ENCODE measurements around the gene GGT6.

The GGT6 gene

GRCh38 chr17:4584917-4585637 lies 24.7 kb upstream of the GGT6 start:
- Histone ChIP-seq H3K27ac (replicated peaks) (no peak overlapping the region), H3K4me3 (replicated peaks; ENCODE audit: insufficient read depth, low read length) (no peak overlapping the region), H3K27me3 (ENCODE audit: insufficient read depth, poor library complexity, severe bottlenecking) (peaks cover 7% of the 10 kb centered on the region)
- no peak for DNase-seq (ENCODE audit: low read depth in 1 of 2, low spot score in 1 of 2)
- no peak for TF ChIP-seq SPI1 (IDR thresholded peaks at IDR 0.05; ENCODE audit: borderline replicate concordance, low read depth)
- no peak for TF ChIP-seq CTCF (IDR thresholded peaks at IDR 0.05; ENCODE audit: insufficient read depth, low read length)
- no peak for TF ChIP-seq REST (IDR thresholded peaks at IDR 0.05; ENCODE audit: insufficient replicate concordance, low read depth)
- TF ChIP-seq GABPA (IDR thresholded peaks at IDR 0.05; ENCODE audit: low read depth), result no peak
- TF ChIP-seq POLR2AphosphoS5 (IDR thresholded peaks at IDR 0.05; ENCODE audit: low read depth), result no peak

- Histone ChIP-seq H3K4me3 (replicated peaks; ENCODE audit: insufficient read depth, low read length) (no peak within 1 kb of the TSS), H3K27me3 (ENCODE audit: insufficient read depth, poor library complexity, severe bottlenecking) (peaks cover 7% of the 10 kb centered on the region), H3K27ac (replicated peaks) (no peak within 1 kb of the TSS)
- TF ChIP-seq POLR2AphosphoS5 (IDR thresholded peaks at IDR 0.05; ENCODE audit: low read depth), result no peak
- TF ChIP-seq REST (IDR thresholded peaks at IDR 0.05; ENCODE audit: insufficient replicate concordance, low read depth), result no peak
- TF ChIP-seq CTCF (IDR thresholded peaks at IDR 0.05; ENCODE audit: insufficient read depth, low read length), result no peak
- no peak for TF ChIP-seq SPI1 (IDR thresholded peaks at IDR 0.05; ENCODE audit: borderline replicate concordance, low read depth)
- no peak for TF ChIP-seq GABPA (IDR thresholded peaks at IDR 0.05; ENCODE audit: low read depth)
- no peak for DNase-seq (ENCODE audit: low read depth in 1 of 2, low spot score in 1 of 2)
These were observed 23.9 kb upstream of the GGT6 start, which contains the start of gene SMTNL2 for GRCh38 chr17:4584101-4584916. TSS of gene SMTNL2 (plus strand) at chr17:4584529. CDS start at chr17:4584606, 77 bp downstream.

- peaks cover 7% of the 10 kb centered on the region for H3K27me3 ChIP-seq (ENCODE audit: insufficient read depth, poor library complexity, severe bottlenecking)
- no peak for DNase-seq (ENCODE audit: low read depth in 1 of 2, low spot score in 1 of 2)
- H3K4me3 ChIP-seq (replicated peaks; ENCODE audit: insufficient read depth, low read length), result no peak overlapping the region
- no peak overlapping the region for H3K27ac ChIP-seq (replicated peaks)
- TF ChIP-seq REST (IDR thresholded peaks at IDR 0.05; ENCODE audit: insufficient replicate concordance, low read depth) (no peak), SPI1 (IDR thresholded peaks at IDR 0.05; ENCODE audit: borderline replicate concordance, low read depth) (no peak), POLR2AphosphoS5 (IDR thresholded peaks at IDR 0.05; ENCODE audit: low read depth) (no peak), CTCF (IDR thresholded peaks at IDR 0.05; ENCODE audit: insufficient read depth, low read length) (no peak), GABPA (IDR thresholded peaks at IDR 0.05; ENCODE audit: low read depth) (no peak)
These were observed 23.4 kb upstream of the GGT6 start for GRCh38 chr17:4583782-4584100.

Measured in HL-60 (cell line).